Effector memory CD4-positive, alpha-beta T cell (primary cell): ENCODE results near the gene COG1.

ENCODE experiments used
- DNase-seq, 3 donors: peaks; one replicate each; pipeline ENCODE4 v3.0.0-alpha.2; 2020
- H3K27ac ChIP-seq: 2 replicates; pipeline ENCODE4 v1.7.0; 2013; ENCODE audit warnings: mild to moderate bottlenecking, low read length, moderate library complexity; ENCODE audit not compliant: insufficient read depth, poor library complexity, severe bottlenecking
- H3K27me3 ChIP-seq: replicated peaks from 2 replicates; pipeline ENCODE4 v1.7.0; 2013; ENCODE audit warnings: mild to moderate bottlenecking, low read length; ENCODE audit not compliant: insufficient read depth, control insufficient read depth, poor library complexity, severe bottlenecking
- H3K36me3 ChIP-seq: 2 replicates; pipeline ENCODE4 v1.7.0; 2013; ENCODE audit warnings: mild to moderate bottlenecking, low read length, moderate library complexity; ENCODE audit not compliant: control insufficient read depth, insufficient read depth
- H3K4me1 ChIP-seq: 2 replicates; pipeline ENCODE4 v1.7.0; 2013; ENCODE audit warnings: low read length, mild to moderate bottlenecking; ENCODE audit not compliant: control insufficient read depth, insufficient read depth, poor library complexity, severe bottlenecking
- H3K4me3 ChIP-seq: 2 replicates; pipeline ENCODE4 v1.7.0; 2013; ENCODE audit warnings: low read length, low read depth, mild to moderate bottlenecking; ENCODE audit not compliant: insufficient read depth, poor library complexity, severe bottlenecking
- H3K9me3 ChIP-seq: 2 replicates; pipeline ENCODE4 v1.7.0; 2013; ENCODE audit warnings: mild to moderate bottlenecking, low read length, moderate library complexity; ENCODE audit not compliant: control insufficient read depth

Gene COG1

DNA sequence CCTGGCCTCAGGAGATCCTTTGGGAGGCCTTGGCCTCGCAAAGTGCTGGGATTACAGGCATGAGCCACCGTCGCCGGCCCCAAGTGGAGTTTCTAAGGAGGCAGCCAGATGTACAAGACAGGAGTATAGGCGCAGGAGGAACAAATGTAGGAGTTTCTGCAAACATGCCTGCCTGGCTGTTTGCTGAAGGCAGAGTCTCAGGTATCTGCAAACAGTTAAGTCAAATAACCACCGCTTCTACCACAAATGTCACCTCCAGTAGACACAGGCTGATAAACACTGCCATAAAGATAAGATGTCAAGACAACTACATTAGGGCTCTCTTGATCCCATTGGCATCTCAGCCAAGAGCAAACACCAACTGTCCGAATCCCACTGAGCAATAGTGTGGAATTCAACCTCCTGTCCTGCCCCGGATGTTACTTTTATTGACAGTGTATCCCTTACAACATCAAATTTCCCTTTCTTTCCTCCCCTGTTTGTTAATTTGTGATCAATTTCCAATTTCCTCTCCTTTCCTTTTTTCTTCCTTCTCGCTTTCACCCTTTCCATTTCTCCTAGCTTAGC lies 5.6 kb upstream of the COG1 start:
- DNase-seq: no peak
- Histone ChIP-seq H3K27ac (no peak overlapping the region), H3K4me1 (peaks cover 9% of the 10 kb centered on the region), H3K4me3 (no peak overlapping the region), H3K27me3 (no peaks in the 10 kb centered on the region), H3K9me3 (no peaks in the 10 kb centered on the region), H3K36me3 (no peaks in the 10 kb centered on the region)

DNA sequence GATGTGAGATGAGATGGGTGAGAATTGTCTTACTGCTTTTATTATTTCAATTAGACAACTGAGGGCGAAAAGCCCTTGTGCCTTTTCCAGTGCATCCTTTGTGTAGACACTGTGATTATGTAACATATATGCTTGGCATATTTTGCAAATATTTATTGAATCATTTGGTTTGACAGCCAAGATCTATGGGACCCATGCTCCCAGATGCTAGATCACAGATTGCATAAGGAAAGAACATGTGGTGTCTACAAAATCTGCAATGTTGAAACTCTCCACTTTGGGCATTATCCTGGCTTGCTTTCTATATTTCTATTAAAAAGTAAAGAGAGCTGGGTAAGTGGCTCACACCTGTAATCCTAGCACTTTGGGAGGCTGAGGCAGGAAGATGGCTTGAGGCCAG lies 4.8 kb upstream of the COG1 start:
- Histone ChIP-seq H3K9me3 (no peaks in the 10 kb centered on the region), H3K4me3 (no peak overlapping the region), H3K27me3 (no peaks in the 10 kb centered on the region), H3K4me1 (peaks cover 9% of the 10 kb centered on the region), H3K36me3 (no peaks in the 10 kb centered on the region), H3K27ac (no peak overlapping the region)
- DNase-seq: no peak

DNA sequence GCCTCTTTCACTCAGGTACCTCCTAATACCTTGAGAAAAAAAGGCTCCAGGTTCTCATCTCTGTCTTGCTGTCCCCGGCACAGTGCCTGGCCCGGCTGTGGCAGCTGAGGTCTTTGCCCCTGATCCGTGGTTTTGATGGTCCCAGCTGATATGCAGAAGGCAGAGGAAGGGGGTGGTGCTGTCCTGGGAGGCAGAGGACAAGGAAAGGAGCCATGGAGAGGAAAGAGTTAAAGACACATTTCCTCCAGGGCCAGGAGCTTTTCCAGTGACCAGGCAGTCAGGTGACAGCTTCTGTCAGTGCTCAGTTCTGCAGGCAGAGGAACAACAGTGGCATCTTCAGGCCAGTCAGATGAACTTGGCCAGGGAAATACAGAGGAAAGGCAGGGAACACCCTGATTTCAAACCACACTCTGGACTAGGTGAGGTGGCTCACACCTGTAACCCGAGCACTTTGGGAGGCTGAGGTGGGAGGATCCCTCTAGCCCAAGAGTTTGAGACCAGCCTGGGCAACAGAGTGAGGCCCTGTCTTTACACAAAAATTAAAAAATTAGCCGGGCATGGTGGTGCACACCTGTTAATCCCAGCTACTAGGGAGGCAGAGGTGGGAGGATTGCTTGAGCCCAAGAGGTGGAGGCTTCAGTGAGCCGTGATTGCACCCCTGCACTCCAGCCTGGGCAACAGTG lies 3.3 kb upstream of the COG1 start:
- H3K4me3 ChIP-seq: no peak overlapping the region
- H3K36me3 ChIP-seq: no peaks in the 10 kb centered on the region
- no peaks in the 10 kb centered on the region for H3K9me3 ChIP-seq
- DNase-seq: no peak
- no peaks in the 10 kb centered on the region for H3K27me3 ChIP-seq
- peaks cover 9% of the 10 kb centered on the region for H3K4me1 ChIP-seq
- no peak overlapping the region for H3K27ac ChIP-seq

DNA sequence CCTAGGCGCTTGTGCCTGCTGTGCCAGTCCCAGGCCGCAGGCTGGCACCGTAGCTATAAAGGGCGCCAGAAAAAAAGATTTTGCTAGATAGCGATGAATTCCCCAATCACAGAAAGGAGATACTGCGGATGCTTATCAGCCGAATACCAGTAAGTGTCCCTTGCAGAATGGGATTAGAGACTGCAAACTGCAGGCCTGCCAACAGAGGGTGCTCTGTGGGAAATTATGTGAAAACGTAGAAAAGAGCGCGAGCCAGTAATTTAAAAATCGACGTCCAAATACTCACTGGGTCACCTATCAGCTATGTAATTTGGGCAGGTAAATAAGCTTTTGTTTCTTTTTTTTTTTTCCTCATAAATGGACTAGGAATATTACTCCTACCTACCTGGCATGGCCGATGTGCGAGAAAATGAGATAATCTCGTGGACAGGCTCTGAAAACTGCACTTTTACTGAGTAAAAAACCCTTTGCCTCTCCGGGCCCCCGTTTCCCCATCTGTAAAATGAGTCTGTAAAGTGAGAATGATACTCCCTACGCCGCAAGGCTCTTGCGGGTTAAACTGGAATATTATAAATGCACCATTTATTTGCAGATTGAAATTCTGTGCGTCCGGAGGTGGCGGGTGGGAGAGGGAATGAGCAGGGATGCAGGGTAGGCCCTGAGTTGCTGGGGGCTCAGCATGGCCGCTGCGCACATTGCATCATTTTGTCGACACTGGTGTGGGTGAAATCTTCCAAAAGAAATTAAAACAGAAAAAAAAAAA lies 1.2 kb upstream of the COG1 start:
- Histone ChIP-seq H3K4me3 (peak overlapping the region; percentile 92), H3K27ac (no peak overlapping the region), H3K36me3 (peaks cover 5% of the 10 kb centered on the region), H3K4me1 (peaks cover 9% of the 10 kb centered on the region), H3K9me3 (no peaks in the 10 kb centered on the region), H3K27me3 (no peaks in the 10 kb centered on the region)
- peak in 2 of 3 donors; percentile 34 to 49 for DNase-seq

DNA sequence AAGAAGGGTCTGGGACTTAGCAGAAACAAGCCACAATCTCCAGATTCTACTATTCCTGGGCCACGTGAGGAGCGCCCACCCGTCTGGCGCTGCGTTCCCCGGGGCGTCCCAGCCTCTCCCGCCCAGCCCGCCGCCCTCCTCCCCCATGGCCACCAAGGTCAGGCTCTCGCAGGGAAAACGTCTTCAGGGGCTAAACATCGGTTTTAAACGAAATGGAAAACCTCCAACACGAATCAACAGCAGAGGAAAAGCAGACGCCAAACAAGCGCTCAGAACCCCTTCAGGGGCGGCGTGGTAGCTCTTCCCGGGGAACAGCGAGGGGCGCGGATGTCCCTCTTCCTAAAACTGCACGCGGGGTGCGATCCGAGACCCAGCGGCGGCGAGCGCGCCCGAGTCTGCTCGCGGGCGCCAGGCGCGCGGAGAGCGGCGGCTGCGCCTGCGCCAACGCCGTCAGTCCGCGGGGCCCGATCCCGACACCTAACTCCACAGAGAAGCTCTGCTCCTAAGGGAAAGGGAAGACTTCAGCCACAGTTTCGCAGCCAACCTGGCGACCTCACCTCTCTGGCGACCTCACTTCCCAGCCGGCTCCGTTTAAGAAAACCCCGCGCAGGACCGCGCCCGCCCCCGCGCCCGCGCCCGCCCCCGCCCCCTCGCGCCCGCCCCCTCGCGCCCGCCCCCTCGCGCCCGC lies 505 bp upstream of the COG1 start:
- H3K9me3 ChIP-seq: no peaks in the 10 kb centered on the region
- H3K4me3 ChIP-seq: peak overlapping the region; percentile 92
- peak in 2 of 3 donors; percentile 48 to 50 for DNase-seq
- H3K27ac ChIP-seq: peak overlapping the region; percentile 81
- peaks cover 12% of the 10 kb centered on the region for H3K36me3 ChIP-seq
- no peaks in the 10 kb centered on the region for H3K27me3 ChIP-seq
- peaks cover 9% of the 10 kb centered on the region for H3K4me1 ChIP-seq

DNA sequence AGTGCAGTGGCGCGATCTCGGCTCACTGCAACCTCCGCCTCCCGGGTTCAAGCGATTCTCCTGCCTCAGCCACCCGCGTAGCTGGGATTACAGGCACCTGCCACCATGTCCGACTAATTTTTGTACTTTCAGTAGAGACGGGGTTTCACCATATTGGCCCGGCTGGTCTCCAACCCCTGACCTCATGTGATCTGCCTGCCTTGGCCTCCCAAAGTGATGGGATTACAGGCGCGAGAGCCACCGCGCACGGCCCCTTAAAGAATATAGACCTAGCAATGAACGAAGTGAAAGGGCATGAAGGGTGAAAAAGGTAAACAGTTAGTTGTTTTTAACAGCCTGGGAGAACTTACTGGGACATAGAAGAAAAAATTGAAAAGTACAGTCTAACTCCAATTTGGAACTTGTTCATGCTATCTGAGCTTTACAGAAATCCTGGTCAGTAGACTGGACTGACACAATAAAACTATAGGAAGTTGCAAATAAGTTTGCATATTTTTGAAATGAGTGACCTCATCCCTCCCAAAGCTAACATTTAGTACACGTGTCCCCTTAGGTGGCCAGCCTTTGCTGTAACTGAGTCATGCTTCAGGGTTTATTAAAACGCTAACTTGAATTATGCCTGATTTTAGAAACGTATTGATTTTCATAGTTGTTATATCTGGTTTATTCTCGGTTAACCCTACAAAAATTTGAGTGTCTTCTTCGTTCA lies 1.8 kb downstream of the COG1 start:
- Histone ChIP-seq H3K27me3 (no peaks in the 10 kb centered on the region), H3K4me1 (peaks cover 9% of the 10 kb centered on the region), H3K36me3 (peaks cover 30% of the 10 kb centered on the region), H3K4me3 (no peak overlapping the region), H3K27ac (no peak overlapping the region), H3K9me3 (no peaks in the 10 kb centered on the region)
- DNase-seq: no peak

DNA sequence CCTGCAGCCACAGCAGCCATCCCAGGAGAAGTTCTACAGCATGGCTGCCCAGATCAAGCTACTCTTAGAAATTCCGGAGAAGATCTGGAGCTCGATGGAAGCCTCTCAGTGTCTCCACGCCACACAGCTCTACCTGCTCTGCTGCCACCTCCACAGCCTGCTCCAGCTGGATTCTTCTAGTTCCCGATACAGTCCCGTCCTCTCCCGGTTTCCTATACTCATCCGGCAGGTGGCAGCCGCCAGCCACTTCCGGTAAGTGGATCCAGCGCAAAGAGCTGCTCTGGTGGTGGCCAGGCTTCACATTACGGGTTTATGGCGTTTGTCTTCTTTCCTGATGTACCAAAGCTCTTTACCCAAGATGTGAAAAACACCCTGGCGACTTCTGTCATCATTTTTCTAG lies 3.6 kb downstream of the COG1 start:
- H3K4me3 ChIP-seq: no peak overlapping the region
- peaks cover 6% of the 10 kb centered on the region for H3K4me1 ChIP-seq
- no peaks in the 10 kb centered on the region for H3K27me3 ChIP-seq
- H3K9me3 ChIP-seq: no peaks in the 10 kb centered on the region
- DNase-seq: no peak
- H3K27ac ChIP-seq: no peak overlapping the region
- peaks cover 46% of the 10 kb centered on the region for H3K36me3 ChIP-seq

DNA sequence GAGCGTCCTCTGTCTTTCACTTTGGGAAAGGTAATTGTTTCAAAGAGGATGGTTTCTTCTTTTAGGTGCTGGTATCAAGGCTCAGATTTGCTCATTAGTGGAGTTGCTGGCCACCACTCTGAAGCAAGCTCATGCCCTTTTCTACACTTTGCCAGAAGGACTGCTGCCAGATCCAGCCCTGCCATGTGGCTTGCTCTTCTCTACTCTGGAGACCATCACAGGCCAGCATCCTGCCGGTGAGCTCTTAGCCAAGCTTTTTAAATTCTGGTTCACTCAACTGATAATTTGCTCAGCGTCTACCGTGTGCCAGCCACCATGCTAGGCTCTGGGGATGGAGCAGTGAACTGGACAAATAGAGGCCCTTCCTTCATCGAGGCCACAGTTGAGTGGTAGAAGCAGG lies 4.3 kb downstream of the COG1 start:
- peaks cover 48% of the 10 kb centered on the region for H3K36me3 ChIP-seq
- H3K4me1 ChIP-seq: no peaks in the 10 kb centered on the region
- no peak overlapping the region for H3K27ac ChIP-seq
- H3K4me3 ChIP-seq: no peak overlapping the region
- H3K9me3 ChIP-seq: no peaks in the 10 kb centered on the region
- no peaks in the 10 kb centered on the region for H3K27me3 ChIP-seq
- no peak for DNase-seq

DNA sequence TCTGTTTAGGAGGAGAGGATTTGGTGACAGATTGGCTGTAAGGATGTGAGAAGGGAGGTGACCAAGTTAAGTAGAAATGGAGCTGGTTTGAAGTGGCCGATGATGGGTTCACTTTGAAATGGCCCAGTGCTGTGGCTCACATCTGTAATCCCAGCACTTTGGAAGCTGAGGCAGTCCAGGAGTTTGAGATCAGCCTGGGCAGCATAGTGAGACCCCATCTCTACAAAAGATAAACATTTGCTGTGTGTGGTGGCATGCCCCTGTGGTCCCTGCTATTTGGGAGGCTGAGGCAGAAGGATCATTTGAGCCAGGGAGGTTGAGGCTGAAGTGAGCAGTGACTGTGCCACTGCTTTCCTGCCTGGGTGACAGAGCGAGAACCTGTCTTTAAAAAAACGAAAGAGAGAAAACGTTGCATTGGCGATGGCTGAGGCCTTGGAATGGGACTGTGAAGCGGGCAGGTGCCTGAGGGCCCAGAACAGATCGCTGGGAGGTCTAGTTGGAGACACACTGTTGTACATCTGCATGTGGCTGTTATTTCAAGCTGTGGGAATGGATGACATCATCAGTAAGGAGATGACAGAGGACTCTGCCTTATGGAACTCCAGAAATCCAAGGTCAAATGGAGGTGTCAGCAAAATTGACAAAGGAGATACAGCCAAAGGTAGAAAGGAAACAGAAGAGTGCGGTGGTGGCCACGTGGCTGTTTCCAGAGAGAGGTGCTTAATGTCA lies 5.5 kb downstream of the COG1 start:
- peaks cover 57% of the 10 kb centered on the region for H3K36me3 ChIP-seq
- no peak for DNase-seq
- peaks cover 8% of the 10 kb centered on the region for H3K4me1 ChIP-seq
- no peaks in the 10 kb centered on the region for H3K27me3 ChIP-seq
- no peak overlapping the region for H3K27ac ChIP-seq
- H3K9me3 ChIP-seq: no peaks in the 10 kb centered on the region
- no peak overlapping the region for H3K4me3 ChIP-seq
